ENCODE data around the gene HDDC2.

HDDC2 gene

GRCh38 chr6:125269328-125269985 is 32.3 kb downstream of the HDDC2 start:
- DNase-seq (ENCODE audit: low read depth): no peak

- DNase-seq (ENCODE audit: low read depth): no peak
Observed at GRCh38 chr6:125268765-125269164, 33.0 kb downstream of the HDDC2 start.

GRCh38 chr6:125267806-125268523 is 33.8 kb downstream of the HDDC2 start:
- DNase-seq (ENCODE audit: low read depth): no peak

GRCh38 chr6:125264476-125264875 is 37.3 kb downstream of the HDDC2 start:
- DNase-seq (ENCODE audit: low read depth): no peak

GRCh38 chr6:125262016-125263013 is 39.5 kb downstream of the HDDC2 start:
- peak; percentile 95 for DNase-seq (ENCODE audit: low read depth)

GRCh38 chr6:125259354-125259736 is 42.4 kb downstream of the HDDC2 start:
- peak; percentile 35 for DNase-seq (ENCODE audit: low read depth)

GRCh38 chr6:125258651-125259353 is 43.0 kb downstream of the HDDC2 start:
- peak; percentile 37 for DNase-seq (ENCODE audit: low read depth)

- DNase-seq (ENCODE audit: low read depth): no peak
Observed at GRCh38 chr6:125257351-125257750, 44.4 kb downstream of the HDDC2 start.

GRCh38 chr6:125255201-125255600 is 46.6 kb downstream of the HDDC2 start:
- peak; percentile 31 for DNase-seq (ENCODE audit: low read depth)

- no peak for DNase-seq (ENCODE audit: low read depth)
Observed at GRCh38 chr6:125254321-125254720, 47.4 kb downstream of the HDDC2 start.

- DNase-seq (ENCODE audit: low read depth): no peak
Observed at GRCh38 chr6:125253881-125254280, 47.9 kb downstream of the HDDC2 start.

- peak; percentile 72 for DNase-seq (ENCODE audit: low read depth)
Observed at GRCh38 chr6:125252891-125253290, 48.9 kb downstream of the HDDC2 start.

- DNase-seq (ENCODE audit: low read depth): peak; percentile 78
Observed at GRCh38 chr6:125251516-125252220, 50.1 kb downstream of the HDDC2 start.

GRCh38 chr6:125250511-125250910 is 51.3 kb downstream of the HDDC2 start:
- DNase-seq (ENCODE audit: low read depth): no peak

GRCh38 chr6:125248136-125248535 is 53.6 kb downstream of the HDDC2 start:
- DNase-seq (ENCODE audit: low read depth): no peak

GRCh38 chr6:125246566-125246965 is 55.2 kb downstream of the HDDC2 start:
- peak; percentile 46 for DNase-seq (ENCODE audit: low read depth)

- DNase-seq (ENCODE audit: low read depth): no peak
Observed at GRCh38 chr6:125245523-125246264, 56.1 kb downstream of the HDDC2 start.

- DNase-seq (ENCODE audit: low read depth): no peak
Observed at GRCh38 chr6:125245109-125245508, 56.7 kb downstream of the HDDC2 start.

GRCh38 chr6:125237764-125238163 is 64.0 kb downstream of the HDDC2 start:
- DNase-seq (ENCODE audit: low read depth): no peak

GRCh38 chr6:125236536-125237327 is 65.0 kb downstream of the HDDC2 start:
- DNase-seq (ENCODE audit: low read depth): peak; percentile 82
